Liver (tissue), 9 donors: ENCODE results near the gene YIPF2. TPM values are rescaled to one million over a fixed set of nuclear protein-coding genes. Genes with fewer than 3 reads are reported as not detected.

Source experiments
- DNase-seq: peaks from one replicate; pipeline ENCODE4 v3.0.0-alpha.2; 2017; ENCODE audit warnings: low spot score
- H3K27ac ChIP-seq, 2 donors: one replicate each; pipeline ENCODE4 v1.7.0; 2013; ENCODE audit warnings: inconsistent platforms in 2 of 2, low read length in 2 of 2, control low read depth in 1 of 2, low read depth in 1 of 2, mild to moderate bottlenecking in 1 of 2
- H3K27me3 ChIP-seq, 4 donors: one replicate each; pipeline versions ENCODE4 v1.6.1 to v1.7.0; 2013; ENCODE audit warnings: low read length in 3 of 4, inconsistent platforms in 1 of 4, mild to moderate bottlenecking in 1 of 4, moderate library complexity in 1 of 4; ENCODE audit not compliant: control insufficient read depth in 4 of 4, insufficient read depth in 4 of 4
- H3K36me3 ChIP-seq, 4 donors: one replicate each; pipeline versions ENCODE4 v1.6.1 to v1.7.0; 2013; ENCODE audit warnings: low read length in 3 of 4, mild to moderate bottlenecking in 3 of 4, low read depth in 1 of 4, moderate library complexity in 1 of 4; ENCODE audit not compliant: control insufficient read depth in 4 of 4, insufficient read depth in 3 of 4
- H3K4me1 ChIP-seq, 4 donors: one replicate each; pipeline versions ENCODE4 v1.6.1 to v1.7.0; 2013; ENCODE audit warnings: low read length in 3 of 4, mild to moderate bottlenecking in 3 of 4, moderate library complexity in 1 of 4; ENCODE audit not compliant: control insufficient read depth in 4 of 4, insufficient read depth in 4 of 4
- H3K4me3 ChIP-seq, 3 donors: one replicate each; pipeline versions ENCODE4 v1.6.1 to v1.7.0; 2013; ENCODE audit warnings: low read length in 3 of 3, control low read depth in 1 of 3, low read depth in 1 of 3, mild to moderate bottlenecking in 1 of 3
- H3K9ac ChIP-seq, 2 donors: one replicate each; pipeline ENCODE4 v1.7.0; 2013; ENCODE audit warnings: low read length in 2 of 2, mild to moderate bottlenecking in 2 of 2, moderate library complexity in 2 of 2, control low read depth in 1 of 2, low read depth in 1 of 2
- H3K9me3 ChIP-seq, 4 donors: one replicate each; pipeline versions ENCODE4 v1.6.1 to v1.7.0; 2013; ENCODE audit warnings: low read length in 3 of 4; ENCODE audit not compliant: control insufficient read depth in 4 of 4
- ATF3 ChIP-seq: IDR thresholded peaks from 2 replicates; pipeline ENCODE4 v1.6.1; 2016; ENCODE audit warnings: antibody characterized with exemption
- CTCF ChIP-seq: fragments of 150-350 bp; IDR thresholded peaks from 2 replicates; pipeline ENCODE4 v1.5.1; 2017; ENCODE audit warnings: improper control_type of control experiment, low read depth, low read length; ENCODE audit not compliant: missing input control
- FOXA2 ChIP-seq: IDR thresholded peaks from 2 replicates; pipeline ENCODE4 v1.6.1; 2016; ENCODE audit warnings: antibody characterized with exemption
- GABPA ChIP-seq, 2 donors: IDR thresholded peaks in 1 of 2; conservative IDR thresholded peaks in 1 of 2; 2 replicates each; pipeline ENCODE4 v1.6.1; 2016; ENCODE audit warnings: antibody characterized with exemption in 2 of 2, mild to moderate bottlenecking in 1 of 2, moderate library complexity in 1 of 2
- NR2F2 ChIP-seq: IDR thresholded peaks from 2 replicates; pipeline ENCODE4 v1.6.1; 2016; ENCODE audit warnings: antibody characterized with exemption
- REST ChIP-seq: IDR thresholded peaks from 2 replicates; pipeline ENCODE4 v1.6.1; 2016; ENCODE audit warnings: antibody characterized with exemption, mild to moderate bottlenecking
- SP1 ChIP-seq: IDR thresholded peaks from 2 replicates; pipeline ENCODE4 v1.6.1; 2018; ENCODE audit warnings: antibody characterized with exemption, mild to moderate bottlenecking
- YY1 ChIP-seq: IDR thresholded peaks from 2 replicates; pipeline ENCODE4 v1.6.1; 2016; ENCODE audit warnings: antibody characterized with exemption, mild to moderate bottlenecking
- WGBS: extraction: QIAGEN DNeasy Blood & Tissue Kit; methylation state at CpG from one replicate; pipeline ENCODE4 v1.1.7; 2013; 5-methylcytosine and 5-hydroxymethylcytosine counted together
- polyA plus RNA-seq, 2 donors: library from polyadenylated mRNA; stranded (reverse) in 1 of 2; unstranded in 1 of 2; fragments of 200-250 nt in 1 of 2; fragments of >200 nt in 1 of 2; fragmentation: Nextera tagmentation in 1 of 2; extraction: Ambion mirVana in 1 of 2; gene quantifications; one replicate each; pipeline versions ENCODE4 v1.2.1 to v1.2.3, GENCODE V29; 2013 to 2015
- total RNA-seq, 2 donors: library from RNA; depleted of rRNA; stranded (reverse); fragments of >200 nt; gene quantifications; one replicate each; pipeline ENCODE4 v1.2.3, GENCODE V29; 2014
- TF ChIP-seq, protein P1 (sequence below): IDR thresholded peaks from 2 replicates; pipeline ENCODE4 v1.6.1; 2016; ENCODE audit warnings: antibody characterized with exemption
- donor health status: healthy.
- donor health status: healthy.
- donor health status: healthy.
- donor health status: healthy.
- donor health status: healthy.

Gene YIPF2
- total and polyA plus RNA-seq, 4 donors, result 13.2 to 37.4 (median 35.8) TPM

DNA sequence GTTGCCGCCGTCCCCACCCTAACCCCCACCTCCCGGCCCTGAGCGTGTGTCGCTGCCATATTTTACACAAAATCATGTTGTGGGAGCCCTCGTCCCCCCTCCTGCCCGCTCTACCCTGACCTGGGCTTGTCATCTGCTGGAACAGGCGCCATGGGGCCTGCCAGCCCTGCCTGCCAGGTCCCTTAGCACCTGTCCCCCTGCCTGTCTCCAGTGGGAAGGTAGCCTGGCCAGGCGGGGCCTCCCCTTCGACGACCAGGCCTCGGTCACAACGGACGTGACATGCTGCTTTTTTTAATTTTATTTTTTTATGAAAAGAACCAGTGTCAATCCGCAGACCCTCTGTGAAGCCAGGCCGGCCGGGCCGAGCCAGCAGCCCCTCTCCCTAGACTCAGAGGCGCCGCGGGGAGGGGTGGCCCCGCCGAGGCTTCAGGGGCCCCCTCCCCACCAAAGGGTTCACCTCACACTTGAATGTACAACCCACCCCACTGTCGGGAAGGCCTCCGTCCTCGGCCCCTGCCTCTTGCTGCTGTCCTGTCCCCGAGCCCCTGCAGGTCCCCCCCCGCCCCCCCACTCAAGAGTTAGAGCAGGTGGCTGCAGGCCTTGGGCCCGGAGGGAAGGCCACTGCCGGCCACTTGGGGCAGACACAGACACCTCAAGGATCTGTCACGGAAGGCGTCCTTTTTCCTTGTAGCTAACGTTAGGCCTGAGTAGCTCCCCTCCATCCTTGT lies 6.4 kb downstream of the YIPF2 start:
- 88% methylated on average over 33 of the region's 33 CpGs for WGBS
- Histone ChIP-seq H3K27me3 (no peaks in the 10 kb centered on the region), H3K27ac (no peak overlapping the region), H3K4me3 (no peak overlapping the region), H3K36me3 (peaks cover 6 to 56% (median 11%) of the 10 kb centered on the region in 4 donors), H3K9ac (no peak overlapping the region), H3K4me1 (peaks cover 0 to 5% (median 2%) of the 10 kb centered on the region in 4 donors), H3K9me3 (no peaks in the 10 kb centered on the region)
- TF ChIP-seq FOXA2 (no peak), NR2F2 (no peak), SP1 (no peak), REST (no peak), CTCF (no peak), ATF3 (no peak), YY1 (no peak)
- no peak for DNase-seq

DNA sequence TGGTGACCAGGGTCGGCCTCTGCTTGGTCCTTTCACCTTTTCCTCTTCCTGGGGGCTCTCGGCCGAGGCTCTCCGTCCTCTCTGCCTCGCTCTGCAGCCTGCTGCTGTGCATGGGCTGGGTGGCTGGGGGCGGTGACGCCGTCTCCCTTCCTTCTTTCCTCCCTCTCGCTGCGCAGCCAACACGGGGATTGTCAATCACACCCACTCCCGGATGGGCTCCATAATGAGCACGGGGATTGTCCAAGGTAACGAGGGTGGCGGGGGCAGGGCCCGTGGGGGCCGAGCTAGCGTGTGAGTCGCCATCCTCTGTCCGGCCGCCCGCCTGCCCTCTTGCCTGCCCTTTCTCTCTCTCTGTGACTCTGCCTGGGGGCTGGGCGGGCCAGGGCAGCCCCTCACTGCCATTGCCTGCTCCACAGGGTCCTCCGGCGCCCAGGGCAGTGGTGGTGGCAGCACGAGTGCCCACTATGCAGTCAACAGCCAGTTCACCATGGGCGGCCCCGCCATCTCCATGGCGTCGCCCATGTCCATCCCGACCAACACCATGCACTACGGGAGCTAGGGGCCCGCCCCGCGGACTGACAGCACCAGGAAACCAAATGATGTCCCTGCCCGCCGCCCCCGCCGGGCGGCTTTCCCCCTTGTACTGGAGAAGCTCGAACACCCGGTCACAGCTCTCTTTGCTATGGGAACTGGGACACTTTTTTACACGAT lies 7.1 kb downstream of the YIPF2 start:
- Histone ChIP-seq H3K4me3 (no peak overlapping the region), H3K4me1 (peaks cover 0 to 5% (median 2%) of the 10 kb centered on the region in 4 donors), H3K9me3 (no peaks in the 10 kb centered on the region), H3K27me3 (no peaks in the 10 kb centered on the region), H3K27ac (no peak overlapping the region), H3K36me3 (peaks cover 6 to 57% (median 11%) of the 10 kb centered on the region in 4 donors), H3K9ac (no peak overlapping the region)
- no peak for DNase-seq
- TF ChIP-seq ATF3 (no peak), CTCF (no peak), NR2F2 (no peak), GABPA (IDR thresholded peaks at IDR 0.05 in 1 of 2, conservative IDR thresholded peaks at IDR 0.05 in 1 of 2) (no peak), YY1 (no peak)
- TF ChIP-seq, protein P1, sequence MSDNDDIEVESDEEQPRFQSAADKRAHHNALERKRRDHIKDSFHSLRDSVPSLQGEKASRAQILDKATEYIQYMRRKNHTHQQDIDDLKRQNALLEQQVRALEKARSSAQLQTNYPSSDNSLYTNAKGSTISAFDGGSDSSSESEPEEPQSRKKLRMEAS, result no peak
- 92% methylated on average over 43 of the region's 43 CpGs for WGBS
